Activated CD4-positive, CD25-positive, alpha-beta regulatory T cell treated with anti-CD3 and anti-CD28 coated beads, Interleukin-2, amount 50 U/mL, for 16 hours (primary cell): Measurements from ENCODE around the gene EXOC6B.

Experiments used
- DNase-seq: peaks from one replicate; pipeline ENCODE4 v3.0.0-alpha.2; 2020; ENCODE audit warnings: low read depth, low spot score

Gene EXOC6B

GRCh38 chr2:72147303-72147971 lies 678.4 kb downstream of the EXOC6B start, which contains the start of gene CYP26B1:
TSS of gene CYP26B1 (minus strand) at chr2:72147862. CDS start at chr2:72147834, 28 bp downstream.
- DNase-seq: no peak

- no peak for DNase-seq
These were observed 679.2 kb downstream of the EXOC6B start for GRCh38 chr2:72146347-72147302.

- DNase-seq: no peak
These were observed 680.0 kb downstream of the EXOC6B start for GRCh38 chr2:72145658-72146329.

DNA sequence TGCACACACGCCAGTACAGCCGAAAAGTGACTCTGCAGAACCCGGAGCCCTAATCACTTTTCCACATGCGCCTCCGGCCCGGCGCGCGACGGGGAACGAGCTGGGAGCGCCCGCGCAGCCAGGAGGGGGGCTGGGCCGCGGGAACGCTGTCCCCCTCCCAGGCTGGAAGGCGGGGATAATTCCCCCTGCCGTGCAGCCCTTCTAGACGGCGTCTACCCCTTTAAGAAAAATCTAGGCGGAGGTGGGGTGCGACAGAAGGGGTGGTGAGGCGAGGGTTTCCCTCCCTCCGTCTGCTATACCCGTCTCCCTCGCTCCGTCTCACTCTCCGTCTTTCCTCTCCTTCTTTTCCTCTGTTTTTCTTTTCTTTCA lies 680.6 kb downstream of the EXOC6B start:
- no peak for DNase-seq

- no peak for DNase-seq
These were observed 681.1 kb downstream of the EXOC6B start for GRCh38 chr2:72144632-72145288.

DNA sequence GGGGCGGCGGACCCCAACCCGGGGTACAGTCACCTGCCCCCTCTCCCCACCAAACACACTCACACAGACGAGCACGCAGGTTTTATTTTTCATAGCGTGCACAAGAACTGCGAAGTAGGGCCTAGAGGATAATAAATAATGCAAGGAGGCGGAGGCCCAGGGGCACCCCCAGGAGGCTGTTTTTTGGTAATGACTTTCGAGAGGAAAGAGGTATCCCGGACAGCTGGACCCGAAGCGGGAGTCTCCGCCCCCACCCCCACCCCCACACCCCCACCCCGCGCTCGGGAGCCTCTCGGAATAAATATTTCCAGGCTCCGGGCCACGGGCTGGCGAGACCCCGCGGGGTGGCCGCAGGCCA lies 681.6 kb downstream of the EXOC6B start:
- DNase-seq: no peak

DNA sequence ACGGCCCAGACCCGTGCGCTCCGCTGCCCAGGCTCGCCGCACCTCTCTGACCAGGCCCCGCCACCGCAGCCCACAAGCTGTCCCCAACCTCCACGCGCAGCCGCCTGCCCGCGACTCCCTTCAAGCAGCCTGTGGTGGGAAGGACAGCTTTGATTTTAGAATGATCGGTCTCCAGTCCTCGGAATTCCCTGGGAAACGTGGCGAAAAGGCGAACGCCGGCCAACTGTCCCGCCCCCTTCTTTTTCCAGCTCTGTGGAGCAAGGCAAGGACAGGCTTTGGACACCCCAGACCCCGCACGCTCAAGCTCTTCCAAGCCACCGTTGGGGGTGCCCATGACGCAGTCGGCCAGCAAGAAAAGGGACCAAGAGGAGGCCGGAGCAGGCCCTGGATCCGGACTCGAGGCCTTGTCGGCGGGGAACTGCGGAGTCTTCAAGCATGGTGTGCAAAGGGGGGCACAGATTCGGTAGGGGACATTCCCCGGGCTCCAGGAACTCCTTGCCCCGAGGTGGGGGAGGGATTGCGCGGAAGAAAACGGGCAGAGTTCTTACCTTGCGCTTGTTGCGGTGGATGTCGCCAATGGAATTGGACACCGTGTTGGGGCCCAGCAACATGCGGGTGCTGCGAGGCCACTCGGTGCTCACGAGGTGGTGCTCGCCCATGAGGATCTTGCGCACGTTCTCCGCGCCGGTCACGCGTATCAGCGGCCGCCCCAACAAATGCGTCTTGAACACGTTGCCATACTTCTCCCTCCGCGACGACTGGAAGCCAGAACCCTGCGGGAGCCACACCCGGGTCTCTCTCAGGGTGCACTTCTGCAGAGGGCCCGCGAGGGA lies 682.2 kb downstream of the EXOC6B start:
- no peak for DNase-seq

DNA sequence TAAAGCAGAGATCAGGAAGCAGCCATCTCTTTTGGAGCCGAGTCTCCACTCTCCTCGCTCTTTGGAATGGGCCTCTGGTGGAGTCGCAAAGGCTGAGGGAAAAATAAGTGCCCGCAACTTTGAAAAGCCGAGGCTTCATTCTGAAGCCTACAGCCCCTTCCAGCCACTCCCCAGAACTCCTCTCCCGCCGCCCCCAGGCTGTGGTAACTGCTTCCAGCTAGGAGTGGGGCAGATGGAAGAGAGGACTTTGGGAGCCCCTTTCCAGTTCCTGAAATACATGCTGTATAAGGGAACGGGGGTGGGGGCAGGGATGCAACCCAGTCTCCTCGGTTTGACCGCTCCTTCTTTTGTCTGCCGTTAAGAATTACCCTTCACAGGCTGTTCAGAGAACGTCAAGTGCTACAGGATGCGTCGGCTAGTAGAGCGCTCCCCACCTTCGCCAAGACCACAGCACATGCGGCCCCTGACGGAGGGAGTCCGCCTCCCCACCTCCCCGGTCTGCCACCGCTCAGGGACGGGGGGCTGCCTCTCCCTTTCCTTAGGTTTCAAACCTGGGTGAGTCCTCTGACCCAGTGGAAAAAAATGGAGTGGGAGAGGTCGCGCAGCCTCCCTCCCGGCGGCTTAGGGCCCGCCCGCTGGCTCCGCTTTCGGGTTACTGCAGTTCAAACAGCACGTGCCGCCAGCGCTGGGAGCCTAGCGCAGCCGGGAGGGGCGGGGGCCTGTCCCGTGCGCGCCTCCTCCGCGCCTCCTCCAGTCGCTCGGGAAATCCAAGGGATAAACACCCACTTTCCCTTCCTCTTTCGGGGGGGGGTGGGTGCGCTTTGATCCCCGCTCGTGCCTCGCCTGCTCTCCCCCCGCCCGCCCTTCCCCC lies 683.0 kb downstream of the EXOC6B start:
- no peak for DNase-seq

- no peak for DNase-seq
These were observed 683.9 kb downstream of the EXOC6B start for GRCh38 chr2:72141881-72142451.

GRCh38 chr2:72141032-72141645 lies 684.7 kb downstream of the EXOC6B start:
- no peak for DNase-seq

GRCh38 chr2:72140621-72140960 lies 685.2 kb downstream of the EXOC6B start:
- DNase-seq: no peak

GRCh38 chr2:72139874-72140620 lies 685.8 kb downstream of the EXOC6B start:
- no peak for DNase-seq

DNA sequence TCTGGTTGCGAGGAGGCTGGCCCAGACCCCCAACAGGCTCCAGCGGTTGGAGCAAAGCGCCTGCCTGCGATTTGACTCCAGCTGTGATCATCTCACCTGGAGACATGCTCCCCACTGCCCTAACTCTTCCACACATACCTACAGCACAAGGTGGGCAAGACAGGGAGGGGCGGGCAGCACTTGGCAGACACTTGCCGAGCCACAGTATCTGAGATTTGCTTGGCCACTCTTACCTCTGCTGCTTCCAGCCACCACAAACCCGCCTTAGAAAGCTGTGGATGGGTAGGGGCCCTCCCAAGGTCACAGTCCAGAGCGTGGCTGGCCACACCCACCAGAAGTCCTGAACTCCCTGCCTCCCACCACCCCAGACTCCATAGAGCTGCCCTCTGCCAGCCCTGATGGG lies 686.4 kb downstream of the EXOC6B start:
- no peak for DNase-seq

GRCh38 chr2:72138921-72139381 lies 686.9 kb downstream of the EXOC6B start:
- DNase-seq: no peak

DNA sequence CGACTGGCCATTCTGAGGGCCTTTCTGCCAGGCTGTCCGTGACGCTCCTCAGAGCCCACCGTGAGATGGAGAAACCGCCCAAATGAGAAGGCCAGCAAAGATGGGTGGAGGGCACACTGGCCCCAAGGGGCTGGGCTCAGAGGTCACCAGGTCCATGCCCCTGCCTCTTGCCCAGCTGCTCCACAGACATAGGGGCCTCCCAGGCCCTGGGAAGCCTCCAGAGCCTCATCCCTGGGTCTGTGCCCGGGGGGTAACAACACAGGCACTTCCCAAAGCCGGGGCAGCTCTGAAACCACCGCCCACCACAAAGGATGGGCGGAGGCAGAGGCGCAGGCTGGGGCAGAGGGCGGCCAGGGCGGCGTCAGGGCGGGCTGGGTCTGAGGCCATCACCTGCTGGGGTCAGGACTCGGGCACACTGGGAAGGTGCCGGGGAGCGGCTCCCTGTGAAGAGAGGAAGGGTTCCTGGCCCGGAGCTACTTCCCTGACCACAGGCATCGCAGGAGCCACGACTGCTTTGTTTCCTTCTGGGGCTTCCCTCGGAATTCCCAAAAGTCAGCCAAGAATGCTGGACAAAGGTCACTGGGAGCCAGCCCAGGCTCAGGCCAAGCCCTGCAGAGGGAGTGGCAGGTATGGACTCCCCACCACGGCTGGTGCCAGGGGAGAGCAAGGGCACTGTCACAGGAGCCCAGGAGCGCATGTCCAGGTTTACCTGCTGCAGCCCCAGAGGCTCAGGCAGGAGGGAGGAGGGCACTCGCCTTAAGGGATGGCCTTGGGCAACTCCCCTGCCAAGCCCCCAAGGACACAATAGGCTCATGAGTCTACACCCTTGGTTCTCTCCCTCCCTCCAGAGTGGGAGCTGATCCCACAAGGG lies 687.6 kb downstream of the EXOC6B start:
- DNase-seq: no peak

- DNase-seq: peak; percentile 38
These were observed 688.3 kb downstream of the EXOC6B start for GRCh38 chr2:72137498-72138010.

DNA sequence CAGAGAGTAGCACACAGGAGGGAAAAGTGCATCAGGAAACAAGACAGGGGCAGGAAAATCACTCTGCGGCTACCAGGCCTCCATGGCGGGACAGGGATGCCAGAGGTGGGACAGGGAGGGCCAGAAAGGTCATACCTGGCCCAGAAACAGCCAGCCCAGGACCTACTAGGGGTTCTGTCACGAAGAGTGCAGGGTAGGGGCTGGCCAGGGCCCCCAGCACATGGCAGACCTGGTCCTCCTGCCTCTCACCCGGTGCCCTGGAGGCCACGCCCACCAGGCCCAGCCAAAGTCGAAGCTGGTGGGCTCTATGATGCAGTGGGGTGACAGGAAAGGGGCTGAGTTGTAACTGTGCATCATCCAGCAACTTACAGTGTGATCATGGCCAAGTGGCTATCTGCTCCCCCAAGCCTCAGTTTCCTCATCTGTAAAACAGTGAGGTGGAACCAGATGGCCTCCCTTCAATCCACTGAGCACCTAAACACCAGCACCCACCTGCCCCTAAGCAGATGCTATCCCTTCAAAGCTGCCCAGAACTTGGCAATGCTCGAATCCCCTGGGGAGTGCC lies 688.8 kb downstream of the EXOC6B start:
- DNase-seq: no peak
